Activated T-cell treated with anti-CD3 and anti-CD28 coated beads, Interleukin-2, amount 50 U/mL, for 4 hours (primary cell): ENCODE data around the gene MGAT5. TPM values are rescaled to one million over a fixed set of nuclear protein-coding genes. Genes with fewer than 3 reads are reported as not detected.

Experiments
- ATAC-seq, 2 donors: fragments of 200-7000 bp; cut with Tn5 transposase; one replicate each; pipeline ENCODE4 v1.10.0; 2021
- DNase-seq: peaks from one replicate; pipeline ENCODE4 v3.0.0-alpha.2; 2020
- H3K27me3 Mint-ChIP-seq: one replicate; pipeline ENCODE4 v1.8.0; 2021; ENCODE audit warnings: low read depth, mixed read lengths
- H3K36me3 Mint-ChIP-seq: one replicate; pipeline ENCODE4 v1.8.0; 2022; ENCODE audit warnings: mixed read lengths; ENCODE audit not compliant: insufficient read depth
- H3K4me1 Mint-ChIP-seq: one replicate; pipeline ENCODE4 v1.8.0; 2021; ENCODE audit warnings: low read depth, mixed read lengths
- H3K4me3 Mint-ChIP-seq: one replicate; pipeline ENCODE4 v1.8.0; 2021; ENCODE audit warnings: mild to moderate bottlenecking, moderate library complexity, mixed read lengths
- H3K9me3 Mint-ChIP-seq: one replicate; pipeline ENCODE4 v1.8.0; 2021; ENCODE audit warnings: mixed read lengths
- total RNA-seq, 3 donors: library from RNA; stranded (reverse); gene quantifications; one replicate each; pipeline ENCODE4 v1.2.1, GENCODE V29; 2021

The MGAT5 gene
- total RNA-seq, 3 donors from 2014 or later = 58.7 to 69.8 (median 68.4) TPM

DNA sequence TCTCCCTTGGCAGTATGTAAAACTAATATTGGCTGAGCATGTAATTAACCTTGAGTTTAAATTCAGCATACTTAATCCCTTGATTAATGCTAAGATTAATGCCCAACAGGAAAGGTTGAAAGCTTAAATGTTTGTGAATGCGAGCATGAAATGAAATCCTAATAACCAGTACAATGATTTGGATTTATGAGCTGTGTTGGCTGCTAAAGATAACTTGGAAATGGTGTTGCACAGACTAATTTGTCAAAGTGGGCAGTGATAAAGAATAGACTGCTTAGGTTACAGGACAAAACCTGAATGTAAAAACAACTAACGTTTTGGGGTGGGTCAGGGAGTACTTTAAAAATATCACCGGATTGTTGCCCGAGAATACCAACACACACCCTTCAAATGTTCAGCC is 70.6 kb downstream of the MGAT5 start:
- peaks cover 38% of the 10 kb centered on the region for H3K36me3 Mint-ChIP-seq
- H3K9me3 Mint-ChIP-seq = no peaks in the 10 kb centered on the region
- no peak overlapping the region for H3K4me3 Mint-ChIP-seq
- H3K27me3 Mint-ChIP-seq = no peaks in the 10 kb centered on the region
- DNase-seq = no peak
- peaks cover 78% of the 10 kb centered on the region for H3K4me1 Mint-ChIP-seq
- ATAC-seq = no peak

DNA sequence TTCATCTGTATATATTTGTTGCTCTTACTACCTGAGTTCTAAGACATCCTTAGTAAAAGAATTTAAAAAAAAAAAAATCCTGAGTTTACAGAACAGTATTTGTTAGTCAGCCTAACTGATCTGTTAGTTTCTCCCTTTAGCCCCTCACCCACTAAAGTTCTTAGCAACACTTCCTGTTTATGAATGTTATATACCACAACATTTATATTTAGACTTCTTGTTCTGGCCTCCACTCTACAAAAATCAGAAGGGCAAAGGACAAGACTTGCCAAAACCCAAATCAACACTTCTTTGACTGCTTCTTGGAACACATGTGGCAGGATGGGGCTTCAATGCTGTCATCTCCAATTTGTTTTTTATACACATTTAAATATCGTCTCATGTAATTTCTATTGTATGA is 71.1 kb downstream of the MGAT5 start:
- H3K4me3 Mint-ChIP-seq = no peak overlapping the region

DNA sequence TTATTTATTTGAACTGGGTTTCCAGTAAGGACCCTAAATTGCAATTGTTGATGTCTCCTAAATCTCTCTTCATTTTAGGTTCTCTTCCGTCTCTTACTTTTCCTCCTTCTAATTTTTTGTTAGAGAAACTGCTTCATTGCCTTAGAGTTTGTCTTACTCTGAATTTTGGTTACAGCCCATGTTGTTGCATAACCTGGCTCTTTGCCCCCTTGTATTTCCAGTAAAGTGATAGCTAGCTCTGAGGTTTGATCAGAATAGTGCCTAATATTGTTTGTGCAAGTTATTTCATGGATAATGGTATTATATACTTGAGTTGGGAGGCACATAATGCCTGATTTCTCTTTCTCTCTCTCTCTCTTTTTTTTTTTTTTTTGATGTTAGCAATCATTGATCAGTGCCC is 71.8 kb downstream of the MGAT5 start:
- H3K4me3 Mint-ChIP-seq = no peak overlapping the region
- H3K27me3 Mint-ChIP-seq = no peaks in the 10 kb centered on the region
- DNase-seq = no peak
- H3K36me3 Mint-ChIP-seq = peaks cover 43% of the 10 kb centered on the region
- no peaks in the 10 kb centered on the region for H3K9me3 Mint-ChIP-seq
- peaks cover 66% of the 10 kb centered on the region for H3K4me1 Mint-ChIP-seq
- no peak for ATAC-seq

More for the DNA sequence above, 71.1 kb downstream of the MGAT5 start:
- Mint-ChIP-seq H3K36me3 (peaks cover 39% of the 10 kb centered on the region), H3K4me1 (peaks cover 73% of the 10 kb centered on the region), H3K27me3 (no peaks in the 10 kb centered on the region), H3K9me3 (no peaks in the 10 kb centered on the region)
- DNase-seq (no peak), ATAC-seq (no peak)

DNA sequence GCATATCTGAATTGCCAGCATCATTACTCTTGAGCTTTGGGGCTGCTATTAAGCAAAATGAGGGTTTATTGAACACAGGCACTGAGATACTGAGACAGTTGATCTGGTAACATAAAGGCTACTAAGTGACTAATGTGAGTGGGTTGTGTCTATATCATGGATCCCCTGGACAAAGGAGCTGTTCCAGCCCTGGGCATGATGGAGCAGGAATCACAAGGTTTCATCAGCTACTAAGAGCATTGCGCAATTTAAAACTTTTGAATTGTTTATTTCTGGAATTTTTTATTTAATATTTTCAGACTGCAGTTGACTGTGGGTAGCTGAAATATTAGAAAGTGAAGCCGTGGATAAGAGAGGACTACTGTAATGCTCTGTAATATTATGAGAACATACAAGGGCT is 73.5 kb downstream of the MGAT5 start:
- Mint-ChIP-seq H3K4me1 (peaks cover 49% of the 10 kb centered on the region), H3K4me3 (no peak overlapping the region), H3K9me3 (no peaks in the 10 kb centered on the region), H3K36me3 (peaks cover 48% of the 10 kb centered on the region), H3K27me3 (no peaks in the 10 kb centered on the region)
- DNase-seq = no peak
- ATAC-seq = no peak

DNA sequence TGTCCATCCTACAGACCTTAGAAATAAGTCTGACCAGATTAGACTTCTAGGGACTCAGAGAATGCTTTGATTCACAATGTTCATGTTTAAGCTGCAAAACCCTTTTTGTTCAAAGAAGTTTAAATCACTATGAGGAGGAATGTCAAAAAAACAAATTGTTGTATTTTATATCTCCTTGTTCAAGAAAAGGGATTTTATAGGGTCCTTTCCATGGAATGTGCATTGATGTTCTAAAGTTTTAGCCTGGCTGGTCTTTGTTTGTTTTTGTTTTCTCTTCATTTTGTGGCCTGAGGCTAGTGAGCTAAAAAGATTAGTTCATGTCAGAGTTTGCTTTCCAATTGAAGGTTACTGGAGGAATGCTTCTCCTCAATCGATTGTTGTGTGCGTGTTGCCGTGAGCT is 77.2 kb downstream of the MGAT5 start:
- no peak for ATAC-seq
- H3K4me1 Mint-ChIP-seq = peaks cover 14% of the 10 kb centered on the region
- H3K4me3 Mint-ChIP-seq = no peak overlapping the region
- H3K27me3 Mint-ChIP-seq = no peaks in the 10 kb centered on the region
- no peak for DNase-seq
- peaks cover 38% of the 10 kb centered on the region for H3K36me3 Mint-ChIP-seq
- no peaks in the 10 kb centered on the region for H3K9me3 Mint-ChIP-seq

DNA sequence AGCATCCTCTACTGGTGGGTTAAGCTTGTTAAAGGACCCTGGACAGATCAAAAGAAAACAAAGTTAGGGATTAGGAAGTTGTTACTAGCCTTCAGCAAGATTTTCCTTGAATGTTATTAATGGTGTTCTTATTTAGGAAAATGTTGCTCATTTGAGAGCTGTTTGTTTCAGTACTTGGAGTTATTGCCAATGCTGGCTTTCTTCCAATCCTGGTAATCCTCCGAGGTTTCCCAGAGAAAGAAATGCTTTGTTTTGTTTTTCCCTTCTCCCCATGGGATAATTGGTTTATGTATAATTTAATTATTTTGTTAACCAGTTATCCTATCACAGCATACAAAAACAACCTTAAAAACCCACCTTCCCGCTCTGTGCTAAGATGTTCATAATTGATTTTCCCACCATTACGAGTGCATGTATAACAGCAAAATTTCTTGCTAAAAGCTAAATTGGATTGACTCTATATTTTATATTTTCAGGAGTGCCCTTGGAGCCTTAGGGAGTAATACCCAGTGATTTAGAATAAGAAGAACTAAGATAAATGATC is 79.8 kb downstream of the MGAT5 start:
- Mint-ChIP-seq H3K9me3 (no peaks in the 10 kb centered on the region), H3K27me3 (no peaks in the 10 kb centered on the region), H3K36me3 (peaks cover 39% of the 10 kb centered on the region), H3K4me1 (peaks cover 7% of the 10 kb centered on the region), H3K4me3 (no peak overlapping the region)
- DNase-seq (no peak), ATAC-seq (no peak)

DNA sequence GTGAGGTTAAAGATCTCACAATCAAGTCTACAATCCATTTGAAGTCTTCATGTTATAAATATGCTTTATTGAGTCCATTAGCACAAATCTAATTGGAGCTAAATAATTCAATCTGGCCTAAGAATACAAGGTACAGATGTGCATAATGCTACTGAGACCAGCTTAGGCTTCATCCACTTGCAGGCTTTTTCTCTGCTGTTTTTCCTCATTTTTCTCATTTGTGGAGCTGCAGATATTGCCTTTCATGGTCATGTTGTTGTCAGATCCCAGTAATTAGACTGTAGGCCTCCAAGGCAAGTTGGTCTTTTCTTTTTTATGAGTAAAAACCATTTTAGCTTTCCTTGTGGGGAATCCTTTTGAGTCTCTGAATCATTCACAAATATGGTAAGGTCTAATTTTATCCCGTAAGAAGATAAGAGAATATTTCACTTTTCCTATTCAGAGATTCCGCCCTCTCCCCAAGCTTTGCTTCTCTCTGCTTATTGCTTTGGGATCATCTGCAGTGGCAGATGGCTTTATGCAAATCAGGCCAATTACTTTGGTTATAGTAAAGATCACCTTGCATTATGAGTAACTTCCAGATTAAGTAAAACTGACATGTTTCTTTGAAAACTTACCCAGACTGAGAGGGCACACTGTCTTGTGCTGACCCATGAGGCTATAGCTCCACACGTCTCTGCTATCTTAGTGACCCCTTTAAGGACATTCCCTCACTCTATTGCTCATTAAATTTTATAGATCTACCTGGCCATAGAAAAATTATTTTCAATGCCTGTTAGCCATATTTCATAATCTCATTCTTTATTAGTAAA is 80.9 kb downstream of the MGAT5 start:
- ATAC-seq (no peak), DNase-seq (no peak)
- Mint-ChIP-seq H3K9me3 (no peaks in the 10 kb centered on the region), H3K27me3 (no peaks in the 10 kb centered on the region), H3K36me3 (peaks cover 41% of the 10 kb centered on the region), H3K4me1 (peaks cover 7% of the 10 kb centered on the region), H3K4me3 (no peak overlapping the region)

DNA sequence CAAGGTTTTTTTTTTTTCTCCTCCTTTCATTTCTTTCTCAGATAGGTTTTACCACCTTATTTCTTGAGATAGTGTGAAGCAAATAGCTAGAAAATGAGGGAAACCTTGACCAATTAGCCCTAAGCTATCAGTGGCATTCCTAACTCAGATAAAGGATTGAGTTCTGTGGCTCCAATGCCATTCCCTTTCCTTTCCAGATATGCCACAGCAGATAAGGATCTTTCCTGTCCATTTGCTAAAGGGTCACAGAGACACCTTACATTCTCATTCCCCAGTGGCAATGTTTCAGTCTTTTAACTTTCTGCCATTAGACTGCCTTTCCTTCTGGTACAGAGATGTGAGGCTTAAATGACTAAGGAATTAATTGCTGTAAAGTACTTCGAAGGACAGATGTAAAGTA is 81.7 kb downstream of the MGAT5 start:
- no peaks in the 10 kb centered on the region for H3K27me3 Mint-ChIP-seq
- H3K36me3 Mint-ChIP-seq = peaks cover 39% of the 10 kb centered on the region
- ATAC-seq = no peak
- peaks cover 7% of the 10 kb centered on the region for H3K4me1 Mint-ChIP-seq
- H3K9me3 Mint-ChIP-seq = no peaks in the 10 kb centered on the region
- no peak for DNase-seq
- H3K4me3 Mint-ChIP-seq = no peak overlapping the region

DNA sequence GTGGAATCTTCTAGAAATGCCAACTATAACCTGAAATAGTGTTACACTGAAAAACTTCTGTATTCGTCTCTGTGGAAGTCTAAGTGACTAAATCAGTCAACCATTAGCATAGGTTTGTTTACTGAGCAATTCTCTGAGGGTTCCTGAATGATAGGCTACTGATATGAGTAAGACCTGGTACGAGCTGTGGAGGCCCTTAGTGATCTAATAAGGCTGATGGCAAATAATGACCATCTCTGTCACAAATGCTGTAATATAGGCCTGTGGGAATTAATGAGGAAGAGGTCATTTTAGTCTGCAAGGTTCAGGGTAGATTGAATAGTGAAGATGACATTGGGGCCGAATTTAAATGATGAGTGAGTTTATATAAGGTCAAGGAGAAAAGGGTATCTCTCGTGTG is 82.5 kb downstream of the MGAT5 start:
- no peak for ATAC-seq
- H3K4me1 Mint-ChIP-seq = peaks cover 7% of the 10 kb centered on the region
- H3K9me3 Mint-ChIP-seq = no peaks in the 10 kb centered on the region
- peaks cover 36% of the 10 kb centered on the region for H3K36me3 Mint-ChIP-seq
- H3K27me3 Mint-ChIP-seq = no peaks in the 10 kb centered on the region
- no peak overlapping the region for H3K4me3 Mint-ChIP-seq
- DNase-seq = no peak

DNA sequence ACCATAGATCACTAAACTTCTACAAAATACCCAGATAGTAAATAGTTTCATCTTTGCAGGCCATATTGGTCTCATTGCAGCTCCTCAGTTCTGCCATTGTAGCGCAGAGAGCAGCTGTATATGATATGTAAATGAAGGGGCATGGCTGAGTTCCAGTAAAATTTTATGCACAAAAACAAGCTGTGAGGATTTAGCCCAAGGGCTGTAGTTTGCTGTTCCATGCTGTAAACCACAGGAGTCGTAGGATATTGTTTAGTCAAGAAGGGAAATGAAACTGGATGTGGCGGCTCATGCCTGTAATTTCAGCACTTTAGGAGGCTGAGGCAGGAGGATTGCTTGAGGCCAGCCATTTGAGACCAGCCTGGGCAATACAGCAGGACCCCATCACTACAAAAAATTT is 83.0 kb downstream of the MGAT5 start:
- Mint-ChIP-seq H3K9me3 (no peaks in the 10 kb centered on the region), H3K27me3 (no peaks in the 10 kb centered on the region), H3K4me3 (no peak overlapping the region)

DNA sequence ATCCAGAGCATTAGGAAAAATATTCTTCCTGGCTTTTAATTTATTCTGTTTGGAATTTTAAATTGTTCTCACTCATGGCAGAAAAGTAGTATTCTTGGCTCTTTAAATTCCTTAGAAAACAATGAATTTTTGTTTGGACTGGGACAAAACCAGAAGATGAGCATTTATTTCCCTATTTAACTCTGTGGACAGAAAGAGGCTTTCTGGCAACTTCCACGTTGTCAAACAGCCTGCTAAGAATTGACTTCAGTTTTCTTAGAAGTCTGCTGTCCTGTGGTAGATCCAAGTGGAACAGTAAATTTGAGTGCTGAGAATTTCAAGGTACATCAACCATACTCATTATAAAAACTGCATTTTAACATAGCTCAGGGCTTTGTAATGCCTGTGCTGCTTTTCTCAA is 83.8 kb downstream of the MGAT5 start:
- no peak for ATAC-seq
- Mint-ChIP-seq H3K4me3 (no peak overlapping the region), H3K9me3 (no peaks in the 10 kb centered on the region)

More for the DNA sequence above, 83.0 kb downstream of the MGAT5 start:
- no peak for DNase-seq
- peaks cover 35% of the 10 kb centered on the region for H3K36me3 Mint-ChIP-seq
- no peak for ATAC-seq
- H3K4me1 Mint-ChIP-seq = peaks cover 7% of the 10 kb centered on the region

DNA sequence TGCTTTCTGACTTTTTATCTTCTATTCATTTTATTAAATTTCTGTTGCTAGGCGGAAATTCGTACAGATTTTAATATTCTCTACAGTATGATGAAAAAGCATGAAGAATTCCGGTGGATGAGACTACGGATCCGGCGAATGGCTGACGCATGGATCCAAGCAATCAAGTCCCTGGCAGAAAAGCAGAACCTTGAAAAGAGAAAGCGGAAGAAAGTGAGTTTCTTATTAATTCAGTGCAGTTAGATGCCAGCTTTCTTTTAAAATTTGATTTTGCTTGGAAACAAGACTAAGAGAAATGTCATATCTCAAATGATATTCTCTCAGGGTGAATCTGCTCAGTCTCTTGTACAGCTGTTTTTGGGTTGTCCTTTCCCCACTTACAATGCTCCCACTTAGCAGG is 84.3 kb downstream of the MGAT5 start:
- H3K4me3 Mint-ChIP-seq = no peak overlapping the region
- no peak for ATAC-seq
- H3K36me3 Mint-ChIP-seq = peaks cover 43% of the 10 kb centered on the region
- no peaks in the 10 kb centered on the region for H3K9me3 Mint-ChIP-seq
- no peak for DNase-seq
- no peaks in the 10 kb centered on the region for H3K27me3 Mint-ChIP-seq
- H3K4me1 Mint-ChIP-seq = peaks cover 7% of the 10 kb centered on the region

More for the DNA sequence above, 83.8 kb downstream of the MGAT5 start:
- no peak for DNase-seq
- H3K27me3 Mint-ChIP-seq = no peaks in the 10 kb centered on the region
- H3K36me3 Mint-ChIP-seq = peaks cover 39% of the 10 kb centered on the region
- peaks cover 7% of the 10 kb centered on the region for H3K4me1 Mint-ChIP-seq

DNA sequence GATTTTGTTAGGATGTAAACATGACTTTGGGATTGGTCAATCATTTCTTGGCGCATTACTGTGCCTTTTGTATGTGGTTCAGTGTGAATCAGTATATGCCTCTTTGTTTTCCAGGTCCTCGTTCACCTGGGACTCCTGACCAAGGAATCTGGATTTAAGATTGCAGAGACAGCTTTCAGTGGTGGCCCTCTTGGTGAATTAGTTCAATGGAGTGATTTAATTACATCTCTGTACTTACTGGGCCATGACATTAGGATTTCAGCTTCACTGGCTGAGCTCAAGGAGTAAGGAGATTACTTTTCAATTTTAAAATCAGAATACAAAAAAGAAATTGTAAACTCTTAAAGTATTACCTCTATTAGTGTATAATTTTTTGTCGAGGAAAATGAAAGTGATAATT is 87.6 kb downstream of the MGAT5 start:
- no peak for DNase-seq
- ATAC-seq = no peak
- Mint-ChIP-seq H3K27me3 (no peaks in the 10 kb centered on the region), H3K4me3 (no peak overlapping the region), H3K9me3 (no peaks in the 10 kb centered on the region), H3K36me3 (peaks cover 56% of the 10 kb centered on the region), H3K4me1 (peaks cover 3% of the 10 kb centered on the region)

DNA sequence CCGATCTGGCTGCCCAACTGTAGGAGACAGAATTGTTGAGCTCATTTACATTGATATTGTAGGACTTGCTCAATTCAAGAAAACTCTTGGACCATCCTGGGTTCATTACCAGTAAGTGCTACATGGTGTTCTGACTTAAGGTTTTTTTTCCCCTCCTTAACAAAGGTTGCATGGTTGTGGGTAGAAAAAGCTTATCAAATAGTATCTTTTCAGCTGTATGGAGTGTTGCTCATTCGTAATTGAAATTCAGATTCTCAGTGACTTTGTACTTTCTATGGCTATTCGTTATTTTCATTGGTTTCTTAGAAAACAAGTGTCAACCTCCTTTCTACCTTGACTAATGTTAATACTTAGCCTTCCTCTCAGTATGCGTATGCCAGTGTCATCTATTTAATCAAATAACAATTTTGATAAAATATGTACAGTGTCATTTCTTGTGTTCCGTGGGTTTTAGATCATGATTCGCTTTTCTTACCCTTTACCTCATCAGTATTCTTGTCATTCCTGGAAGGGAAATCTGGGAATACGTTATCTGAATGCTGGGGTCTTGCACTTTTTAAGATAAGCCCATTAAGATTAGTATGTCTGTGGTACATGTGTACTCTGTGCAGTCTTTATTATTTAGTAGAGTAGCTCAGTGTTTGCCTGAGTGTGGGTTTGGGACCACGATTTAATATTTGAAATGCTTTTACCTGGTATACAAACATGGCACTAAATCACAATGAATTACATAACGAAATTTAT is 91.3 kb downstream of the MGAT5 start:
- Mint-ChIP-seq H3K9me3 (no peaks in the 10 kb centered on the region), H3K27me3 (no peaks in the 10 kb centered on the region), H3K4me3 (no peak overlapping the region), H3K4me1 (peaks cover 3% of the 10 kb centered on the region), H3K36me3 (peaks cover 40% of the 10 kb centered on the region)
- ATAC-seq (no peak), DNase-seq (no peak)

DNA sequence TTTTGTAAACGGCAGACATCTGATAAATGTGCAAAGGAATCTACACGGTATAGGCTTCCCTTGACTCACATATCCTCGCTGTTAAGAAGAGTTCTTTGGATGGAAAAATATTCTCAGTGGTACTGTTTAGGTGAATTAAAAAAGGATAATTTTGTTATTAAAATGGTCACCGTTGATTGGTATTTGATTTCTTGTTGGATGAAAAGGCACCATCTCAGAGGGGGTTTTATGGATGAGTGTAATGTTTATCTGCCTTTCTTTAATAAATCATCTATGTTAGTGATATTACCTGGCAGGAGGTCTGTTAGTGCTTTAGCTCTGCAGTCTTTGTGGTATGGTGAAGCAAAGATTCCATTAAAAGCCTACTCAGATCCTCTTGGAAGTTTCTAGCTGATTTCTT is 92.3 kb downstream of the MGAT5 start:
- DNase-seq = no peak
- Mint-ChIP-seq H3K4me1 (peaks cover 3% of the 10 kb centered on the region), H3K36me3 (peaks cover 43% of the 10 kb centered on the region)

More for the DNA sequence above, 92.3 kb downstream of the MGAT5 start:
- no peak for ATAC-seq
- Mint-ChIP-seq H3K9me3 (no peaks in the 10 kb centered on the region), H3K4me3 (no peak overlapping the region), H3K27me3 (no peaks in the 10 kb centered on the region)
